OCI-LY1 (cell line): ENCODE measurements around the gene GEMIN4.

ENCODE experiments used
- H2AFZ ChIP-seq: fragments of 200-600 bp; sonication (generic), shearing (Covaris generic); 2 replicates; pipeline ENCODE4 v1.6.0; 2014; ENCODE audit warnings: antibody characterized with exemption, mild to moderate bottlenecking, low read length
- H3F3A ChIP-seq: fragments of 200-600 bp; sonication (generic), shearing (Covaris generic); 2 replicates; pipeline ENCODE4 v1.6.0; 2014; ENCODE audit warnings: mild to moderate bottlenecking, antibody characterized with exemption, low read length, moderate library complexity; ENCODE audit not compliant: insufficient read depth
- H3K27ac ChIP-seq: fragments of 200-600 bp; sonication (generic); 2 replicates; pipeline ENCODE4 v1.5.1; 2014; ENCODE audit warnings: low read length, mixed run types, mild to moderate bottlenecking, low read depth; ENCODE audit not compliant: poor library complexity, severe bottlenecking
- H3K27me3 ChIP-seq: fragments of 200-600 bp; sonication (generic); 2 replicates; pipeline ENCODE4 v1.6.0; 2014; ENCODE audit warnings: antibody characterized with exemption, mild to moderate bottlenecking, low read length, moderate library complexity; ENCODE audit not compliant: insufficient read depth
- H3K36me3 ChIP-seq: fragments of 200-600 bp; sonication (generic); 2 replicates; pipeline ENCODE4 v1.6.1; 2014; ENCODE audit warnings: mild to moderate bottlenecking, antibody characterized with exemption, low read length, moderate library complexity, mixed read lengths; ENCODE audit not compliant: insufficient read depth
- H3K4me1 ChIP-seq: fragments of 200-600 bp; sonication (generic); 2 replicates; pipeline ENCODE4 v1.5.1; 2014; ENCODE audit warnings: mild to moderate bottlenecking, low read length, moderate library complexity; ENCODE audit not compliant: insufficient read depth, severe bottlenecking
- H3K4me2 ChIP-seq: fragments of 200-600 bp; sonication (generic), shearing (Covaris generic); 2 replicates; pipeline ENCODE4 v1.6.1; 2014; ENCODE audit warnings: low read length
- H3K4me3 ChIP-seq: fragments of 200-600 bp; sonication (generic); 2 replicates; pipeline ENCODE4 v1.5.1; 2014; ENCODE audit warnings: low read length, low read depth, mild to moderate bottlenecking, mixed read lengths; ENCODE audit not compliant: poor library complexity, severe bottlenecking
- H3K79me2 ChIP-seq: fragments of 200-600 bp; shearing (Covaris generic); 2 replicates; pipeline ENCODE4 v1.6.1; 2016; ENCODE audit warnings: mixed run types, low read length, mixed read lengths; ENCODE audit not compliant: insufficient read depth
- H3K9ac ChIP-seq: fragments of 200-600 bp; sonication (generic), shearing (Covaris generic); 2 replicates; pipeline ENCODE4 v1.6.1; 2014; ENCODE audit warnings: mild to moderate bottlenecking, low read length, mixed read lengths
- H3K9me2 ChIP-seq: fragments of 200-600 bp; sonication (generic), shearing (Covaris generic); 2 replicates; pipeline ENCODE4 v1.6.1; 2014; ENCODE audit warnings: low read depth, mild to moderate bottlenecking, low read length, mixed read lengths
- H3K9me3 ChIP-seq: fragments of 200-600 bp; shearing (Covaris generic); 2 replicates; pipeline ENCODE4 v1.6.1; 2014; ENCODE audit warnings: low read length, mixed read lengths
- H4K20me1 ChIP-seq: fragments of 200-600 bp; sonication (generic), shearing (Covaris generic); 2 replicates; pipeline ENCODE4 v1.6.0; 2016; ENCODE audit warnings: mild to moderate bottlenecking, low read length; ENCODE audit not compliant: insufficient read depth
- CTCF ChIP-seq: fragments of 200-600 bp; sonication (generic), shearing (Covaris generic); IDR thresholded peaks from 2 replicates; pipeline ENCODE4 v1.5.1; 2017; ENCODE audit warnings: mild to moderate bottlenecking, antibody characterized with exemption, low read length, moderate library complexity, mixed read lengths
- EZH2 ChIP-seq: fragments of 200-600 bp; sonication (generic), shearing (Covaris generic); IDR thresholded peaks from 2 replicates; pipeline ENCODE4 v1.8.0; 2017; ENCODE audit warnings: borderline replicate concordance, mixed run types, mild to moderate bottlenecking, antibody characterized with exemption, low read length, moderate library complexity, mixed read lengths

GEMIN4 gene

GRCh38 chr17:796609-797008 lies 44.5 kb upstream of the GEMIN4 start:
- Histone ChIP-seq H3K4me3 (no peak overlapping the region), H3K4me2 (no peak overlapping the region), H3K79me2 (no peaks in the 10 kb centered on the region), H3K4me1 (peaks cover 15% of the 10 kb centered on the region), H3K27ac (no peak overlapping the region), H4K20me1 (no peaks in the 10 kb centered on the region), H3K9ac (no peak overlapping the region), H2AFZ (no peak overlapping the region), H3F3A (no peaks in the 10 kb centered on the region), H3K27me3 (no peaks in the 10 kb centered on the region), H3K9me3 (no peaks in the 10 kb centered on the region), H3K9me2 (no peaks in the 10 kb centered on the region), H3K36me3 (peaks cover 13% of the 10 kb centered on the region)
- TF ChIP-seq CTCF (no peak), EZH2 (no peak)

GRCh38 chr17:795721-796120 lies 43.7 kb upstream of the GEMIN4 start:
- Histone ChIP-seq H3K9me3 (no peaks in the 10 kb centered on the region), H2AFZ (no peak overlapping the region), H3K27me3 (no peaks in the 10 kb centered on the region), H4K20me1 (no peaks in the 10 kb centered on the region), H3K27ac (no peak overlapping the region), H3K9me2 (no peaks in the 10 kb centered on the region), H3K4me3 (no peak overlapping the region), H3F3A (no peaks in the 10 kb centered on the region), H3K79me2 (no peaks in the 10 kb centered on the region), H3K9ac (no peak overlapping the region), H3K4me2 (no peak overlapping the region), H3K36me3 (peaks cover 21% of the 10 kb centered on the region), H3K4me1 (peaks cover 10% of the 10 kb centered on the region)
- TF ChIP-seq EZH2 (no peak), CTCF (no peak)

- H3K27me3 ChIP-seq = no peaks in the 10 kb centered on the region
- H3K27ac ChIP-seq = no peak overlapping the region
- no peaks in the 10 kb centered on the region for H3K79me2 ChIP-seq
- H3K4me1 ChIP-seq = peaks cover 8% of the 10 kb centered on the region
- no peaks in the 10 kb centered on the region for H4K20me1 ChIP-seq
- TF ChIP-seq CTCF (no peak), EZH2 (no peak)
- H3K9ac ChIP-seq = no peak overlapping the region
- H3K36me3 ChIP-seq = peaks cover 23% of the 10 kb centered on the region
- no peak overlapping the region for H3K4me3 ChIP-seq
- H3K9me2 ChIP-seq = no peaks in the 10 kb centered on the region
- no peaks in the 10 kb centered on the region for H3K9me3 ChIP-seq
- no peak overlapping the region for H2AFZ ChIP-seq
- H3K4me2 ChIP-seq = no peak overlapping the region
- H3F3A ChIP-seq = no peaks in the 10 kb centered on the region
Observed at GRCh38 chr17:795276-795675, 43.2 kb upstream of the GEMIN4 start.
